ENCODE data around the gene TMEM184A.
"Not testable (repeated sequence)": the region's sequence is repeated elsewhere in the genome, so short reads cannot be mapped to it uniquely, and the experiment has no call there.

Gene TMEM184A

GRCh38 chr7:1519322-1519922 lies 36.6 kb downstream of the TMEM184A start:
- DNase-seq, result not testable (repeated sequence)

DNA sequence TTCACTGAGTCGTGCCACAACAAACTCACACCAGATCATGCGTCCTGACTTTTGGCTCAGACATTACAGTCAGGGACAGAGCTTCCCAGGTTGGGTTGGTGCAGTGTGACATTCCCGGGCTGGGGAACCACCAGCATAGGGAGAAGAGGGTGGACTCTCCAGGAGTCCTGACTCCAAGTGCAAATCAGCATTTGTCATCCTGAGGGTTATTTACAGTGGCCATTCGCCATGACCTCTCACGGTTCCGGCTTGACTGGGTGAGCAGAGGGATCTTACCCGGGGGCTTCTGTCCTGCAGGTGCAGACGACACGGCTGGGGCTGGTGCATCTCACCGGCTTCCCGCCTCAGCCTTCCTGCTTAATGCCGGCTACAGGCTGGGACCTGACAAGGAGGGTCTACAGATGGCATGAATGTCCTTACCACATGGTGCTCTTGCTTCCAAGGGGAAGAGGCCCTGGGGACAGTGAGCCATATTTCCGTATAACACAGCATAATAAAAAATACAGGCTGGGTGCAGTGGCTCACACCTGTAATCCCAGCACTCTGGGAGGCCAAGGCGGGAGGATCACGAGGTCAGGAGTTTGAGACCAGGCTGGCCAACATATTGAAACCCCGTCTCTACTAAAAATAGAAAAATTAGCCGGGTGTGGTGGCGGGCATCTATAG lies 39.3 kb downstream of the TMEM184A start:
- DNase-seq, result no peak

DNA sequence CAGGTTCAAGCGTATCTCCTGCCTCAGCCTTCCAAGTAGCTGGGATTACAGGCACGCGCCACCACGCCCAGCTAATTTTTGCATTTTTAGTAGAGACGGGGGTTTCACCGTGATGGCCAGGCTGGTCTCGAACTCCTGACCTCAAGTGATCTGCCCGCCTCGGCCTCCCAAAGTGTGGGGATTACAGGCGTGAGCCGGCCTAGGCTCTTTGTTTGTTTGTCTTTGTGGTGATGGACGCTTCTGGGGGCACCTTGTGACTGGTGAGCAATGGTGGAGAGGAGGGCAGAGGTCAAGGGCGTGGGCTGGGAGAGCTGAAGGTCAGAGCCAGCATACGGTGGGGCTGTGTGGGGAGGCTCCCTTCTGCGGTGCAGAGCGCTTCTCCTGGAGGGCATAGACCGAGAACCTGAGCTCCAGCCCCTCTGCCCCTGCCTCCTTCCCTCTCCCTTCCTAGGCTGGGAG lies 40.5 kb downstream of the TMEM184A start:
- not testable (repeated sequence) for DNase-seq

DNA sequence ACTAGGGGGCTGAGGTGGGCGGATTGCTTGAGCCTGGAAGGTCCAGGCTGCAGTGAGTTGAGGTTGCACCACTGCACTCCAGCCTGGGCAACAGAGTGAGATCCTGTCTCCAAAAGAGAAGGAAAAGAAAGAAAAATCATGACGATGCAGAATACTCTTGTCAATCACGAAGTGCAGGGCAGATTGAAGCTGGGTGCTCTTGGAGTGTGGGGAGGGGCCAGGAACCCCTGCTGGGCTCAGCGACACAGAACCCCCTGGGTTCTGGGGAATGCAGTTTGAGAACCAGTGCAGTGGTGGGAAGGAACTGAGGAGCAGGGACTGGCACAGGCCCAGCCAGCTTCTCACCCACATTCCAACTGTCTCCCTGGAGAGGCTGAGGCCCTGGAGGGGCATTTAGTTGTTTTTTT lies 41.0 kb downstream of the TMEM184A start:
- no peak for DNase-seq

DNA sequence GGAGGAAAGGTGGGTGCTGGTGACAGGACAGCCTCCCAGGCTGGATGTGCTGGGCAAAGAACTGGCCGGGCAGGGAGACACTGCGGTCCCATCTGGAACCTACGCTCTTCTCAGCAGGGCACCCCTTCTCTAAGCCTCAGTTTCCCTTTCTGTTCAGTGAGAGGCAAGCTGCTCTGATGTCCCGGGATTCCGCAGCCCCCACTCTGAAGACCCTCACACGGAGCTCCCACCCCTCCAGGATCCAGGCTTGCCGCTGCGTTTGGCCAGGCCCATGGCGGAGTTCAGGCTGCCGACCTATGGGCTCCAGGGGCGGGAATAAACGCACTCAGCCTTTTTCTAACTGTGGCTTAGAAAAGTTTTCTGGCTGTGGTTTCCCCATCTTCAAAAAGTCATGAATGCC lies 41.6 kb downstream of the TMEM184A start:
- DNase-seq, result no peak

GRCh38 chr7:1513657-1514095 lies 42.3 kb downstream of the TMEM184A start:
- DNase-seq, result no peak

DNA sequence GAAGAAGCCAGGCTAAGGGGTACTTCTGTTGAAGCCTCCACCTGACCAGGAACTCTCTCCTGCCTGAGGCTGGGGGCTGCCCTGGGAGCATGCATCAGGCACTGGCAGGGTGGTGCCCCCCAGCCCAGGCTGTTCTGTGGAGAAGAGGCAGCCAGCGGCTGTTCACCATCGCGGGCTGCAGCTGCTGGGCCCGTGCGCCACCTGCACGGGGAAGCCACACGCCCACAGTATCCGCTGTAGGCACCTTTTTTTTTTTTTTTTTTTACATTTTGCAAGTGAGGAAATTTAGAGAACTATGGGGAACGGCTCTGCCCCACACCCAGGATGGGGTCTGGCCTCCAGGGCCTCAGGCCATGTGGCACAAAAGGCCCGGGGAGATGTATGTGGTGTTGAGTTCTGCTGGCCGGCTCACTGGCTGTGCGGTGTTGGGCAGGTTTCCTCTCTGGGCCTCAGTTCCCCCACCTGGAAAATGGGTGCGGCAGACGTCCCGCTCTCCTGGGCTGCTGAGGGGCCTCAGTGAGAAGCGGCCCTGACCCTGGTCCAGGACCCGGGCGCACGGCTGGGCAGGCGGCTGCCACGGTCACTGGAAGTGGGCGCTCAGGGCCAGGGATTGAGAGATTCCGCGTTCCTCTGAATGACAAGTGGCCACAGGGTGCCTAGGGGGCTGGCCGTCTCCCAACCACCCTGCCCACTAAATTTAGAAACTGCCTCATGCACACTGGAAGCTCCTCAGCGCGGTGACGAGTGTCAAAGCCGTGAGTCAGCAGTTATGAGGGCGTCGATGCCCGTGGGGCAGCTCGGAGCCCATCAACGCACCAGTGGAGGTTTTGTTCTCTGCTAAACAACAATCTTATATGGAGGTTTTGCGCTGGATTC lies 43.0 kb downstream of the TMEM184A start:
- DNase-seq, result peak; percentile 25

DNA sequence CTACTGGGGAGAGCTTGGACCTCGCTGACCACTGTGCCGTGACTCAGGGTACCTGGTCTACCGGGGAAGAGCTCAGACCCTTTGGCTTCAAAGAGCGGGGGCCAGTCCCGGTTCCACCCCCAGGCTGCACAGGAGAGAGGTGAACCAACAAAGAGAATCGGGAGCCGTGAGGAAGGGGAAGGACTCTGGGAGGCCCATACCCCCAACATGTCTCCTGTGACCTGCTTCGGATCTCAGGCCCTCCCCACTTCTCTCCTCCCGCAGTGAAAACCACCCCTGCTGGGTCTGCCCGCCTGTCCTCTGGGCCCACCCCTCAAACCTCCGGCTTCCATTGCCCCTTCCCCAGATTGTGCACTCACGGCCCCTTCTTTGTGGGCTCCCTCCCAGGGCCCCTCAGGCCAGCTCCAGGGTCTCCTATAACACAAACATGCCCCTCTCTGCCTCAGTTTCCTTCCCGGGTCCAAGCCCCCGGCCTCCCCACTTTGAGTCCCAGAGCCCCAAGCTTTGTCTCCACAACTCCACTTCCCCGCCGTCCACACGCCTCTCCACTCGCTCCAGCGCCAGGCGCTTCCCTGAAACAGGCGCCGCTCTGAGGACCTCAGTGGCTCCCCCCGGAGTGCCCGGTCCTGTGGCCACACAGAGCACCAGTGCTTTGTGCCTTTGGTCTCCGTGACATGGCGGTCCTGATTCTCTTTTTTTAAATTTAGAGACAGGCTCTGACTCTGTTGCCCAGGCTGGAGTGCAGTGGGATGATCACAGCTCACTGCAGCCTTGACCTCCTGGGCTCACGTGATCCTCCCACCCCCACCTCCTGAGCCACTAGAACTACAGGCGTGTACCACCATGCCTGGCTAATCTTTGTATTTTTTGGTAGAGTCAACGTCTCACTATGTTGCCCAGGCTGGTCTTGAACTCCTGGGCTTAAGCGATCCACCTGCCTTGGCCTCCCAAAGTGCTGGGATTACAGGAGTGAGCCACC lies 44.3 kb downstream of the TMEM184A start:
- DNase-seq, result no peak

- no peak for DNase-seq
Observed at GRCh38 chr7:1510780-1511154, 45.2 kb downstream of the TMEM184A start.

- no peak for DNase-seq
Observed at GRCh38 chr7:1509226-1509625, 46.8 kb downstream of the TMEM184A start.

GRCh38 chr7:1508277-1508758 lies 47.7 kb downstream of the TMEM184A start:
- no peak for DNase-seq

GRCh38 chr7:1505731-1506550 lies 50.1 kb downstream of the TMEM184A start:
- DNase-seq, result no peak

DNA sequence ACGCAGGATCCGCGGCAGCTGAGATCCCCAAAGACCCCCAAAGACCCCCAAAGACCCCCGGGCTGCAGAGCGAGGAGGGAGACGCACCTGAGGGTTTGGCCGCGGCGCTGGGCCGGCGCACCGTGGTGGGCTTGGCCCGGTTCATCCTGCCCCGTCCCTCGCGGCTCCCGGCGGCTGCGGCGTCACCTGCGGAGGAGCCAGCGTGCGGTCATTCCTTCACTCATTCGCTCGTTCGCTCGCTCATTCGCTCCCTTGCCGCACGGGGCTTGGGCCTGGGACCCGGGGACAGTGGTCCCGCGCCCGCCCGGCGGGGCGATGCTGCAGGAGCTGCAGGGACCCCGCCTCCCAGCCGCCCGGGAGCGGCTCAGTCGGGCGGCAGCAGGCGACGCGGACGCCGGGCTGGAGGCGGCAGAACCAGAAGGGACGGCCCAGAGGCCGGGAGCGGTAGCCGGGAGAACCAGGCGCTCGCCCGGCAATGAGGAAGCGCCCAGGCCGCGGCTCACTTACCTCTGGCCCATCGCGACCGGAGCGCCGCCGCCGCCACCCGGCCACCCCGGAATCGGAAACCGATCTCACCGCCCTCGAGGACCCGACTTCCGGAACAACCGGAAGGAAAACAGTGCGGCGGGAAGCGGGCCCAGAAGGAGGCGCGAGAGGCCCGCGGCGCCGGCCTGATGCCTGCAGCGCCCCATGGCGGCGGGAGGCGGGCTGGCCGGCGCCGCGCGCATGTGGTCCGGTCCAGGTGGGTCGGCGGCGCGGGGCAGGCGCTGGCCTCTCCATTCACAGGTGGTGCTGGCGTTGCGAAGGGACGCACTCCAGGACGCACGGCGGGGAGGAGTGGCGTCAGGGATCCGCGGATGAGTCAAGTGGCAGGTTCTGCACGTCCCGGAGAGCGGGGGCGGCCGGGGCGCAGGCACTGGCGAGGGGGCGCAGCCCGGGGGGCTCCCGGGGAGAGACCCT lies 51.9 kb downstream of the TMEM184A start, which contains the start of gene INTS1:
INTS1 (minus strand) TSS at position 574 of the 960 bp plus-strand sequence; CDS start at position 145, 429 bp downstream.
- peak; percentile 90 for DNase-seq

DNA sequence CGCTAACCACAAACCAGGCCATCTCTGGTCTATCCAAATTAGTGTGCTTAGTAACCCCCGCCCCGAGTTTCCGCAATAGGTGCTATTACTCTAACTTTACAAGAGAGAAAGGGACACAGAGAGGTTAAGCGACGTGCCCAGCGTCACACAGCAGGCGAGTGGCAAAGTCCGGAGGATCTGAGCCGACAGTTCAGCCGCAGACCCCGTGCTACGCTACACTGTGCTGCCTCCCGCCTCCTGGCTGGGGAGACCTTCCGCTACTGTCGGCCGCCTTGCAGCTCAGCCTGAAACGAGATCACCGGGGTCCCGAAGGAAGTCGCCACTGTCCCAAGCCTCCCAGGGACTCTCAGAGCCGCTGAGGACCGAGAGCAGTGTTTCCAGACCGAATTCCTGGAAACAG lies 52.6 kb downstream of the TMEM184A start:
- no peak for DNase-seq

GRCh38 chr7:1502845-1503244 lies 53.2 kb downstream of the TMEM184A start:
- no peak for DNase-seq

GRCh38 chr7:1501487-1502270 lies 54.3 kb downstream of the TMEM184A start:
- no peak for DNase-seq

- no peak for DNase-seq
Observed at GRCh38 chr7:1500064-1500807, 55.8 kb downstream of the TMEM184A start.

- no peak for DNase-seq
Observed at GRCh38 chr7:1499367-1500029, 56.5 kb downstream of the TMEM184A start.
